ENCODE data around the gene CTU1.

CTU1 gene

DNA sequence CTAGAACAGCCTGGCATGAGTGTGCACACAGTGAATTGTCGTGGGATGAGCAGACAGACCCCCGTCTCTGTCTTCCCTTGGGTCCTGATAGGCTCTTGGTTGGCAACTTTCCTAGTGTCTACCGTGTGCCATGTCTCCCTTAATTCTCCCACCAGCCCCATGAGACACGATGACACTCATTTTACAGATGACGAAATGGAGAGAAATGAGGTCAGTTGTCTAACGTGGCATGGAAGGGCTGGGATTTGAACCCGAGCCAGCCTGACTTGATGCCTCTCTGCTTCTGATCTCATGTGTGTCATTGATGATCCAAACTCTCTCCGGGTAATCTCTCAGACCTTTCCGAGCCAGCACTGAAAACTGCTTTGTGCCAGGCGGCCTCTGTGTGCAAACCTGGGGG lies 17.1 kb downstream of the CTU1 start:
- Histone ChIP-seq H3K36me3 (ENCODE audit: insufficient read depth, low read length) (no peaks in the 10 kb centered on the region), H3K9me3 (replicated peaks; ENCODE audit: low read length) (no peaks in the 10 kb centered on the region), H3K4me2 (ENCODE audit: low read length) (no peak overlapping the region), H3K4me1 (ENCODE audit: control insufficient read depth, insufficient read depth, low read length) (no peaks in the 10 kb centered on the region), H3K9ac (ENCODE audit: low read depth, low read length) (no peak overlapping the region), H3K4me3 (ENCODE audit: low read length) (no peak overlapping the region), H3K27me3 (ENCODE audit: control insufficient read depth, insufficient read depth, low read length) (no peaks in the 10 kb centered on the region)

DNA sequence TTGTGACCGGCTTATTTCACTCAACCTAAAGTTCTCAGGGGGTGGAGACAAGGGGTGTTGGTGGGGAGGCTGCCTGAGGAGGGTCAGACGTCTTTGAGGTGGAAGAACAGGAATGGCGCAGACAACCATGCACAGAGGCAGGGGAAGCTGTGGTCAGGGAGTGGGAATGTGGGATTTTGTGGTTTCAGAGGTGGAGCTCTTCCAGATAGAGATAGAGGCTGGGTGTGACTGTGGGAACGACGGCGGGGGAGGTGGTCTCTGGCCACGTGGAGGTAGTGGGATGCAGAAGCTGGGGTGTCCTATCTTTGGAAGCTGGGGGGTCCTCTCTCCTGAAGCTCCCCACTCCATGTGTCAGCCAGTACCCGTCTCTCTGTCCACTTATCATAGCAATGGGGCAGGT lies 17.7 kb downstream of the CTU1 start:
- H3K4me3 ChIP-seq (ENCODE audit: low read length): no peak overlapping the region
- no peaks in the 10 kb centered on the region for H3K9me3 ChIP-seq (replicated peaks; ENCODE audit: low read length)
- H3K4me2 ChIP-seq (ENCODE audit: low read length): no peak overlapping the region
- no peaks in the 10 kb centered on the region for H3K4me1 ChIP-seq (ENCODE audit: control insufficient read depth, insufficient read depth, low read length)
- H3K9ac ChIP-seq (ENCODE audit: low read depth, low read length): no peak overlapping the region
- H3K36me3 ChIP-seq (ENCODE audit: insufficient read depth, low read length): no peaks in the 10 kb centered on the region
- H3K27me3 ChIP-seq (ENCODE audit: control insufficient read depth, insufficient read depth, low read length): no peaks in the 10 kb centered on the region

DNA sequence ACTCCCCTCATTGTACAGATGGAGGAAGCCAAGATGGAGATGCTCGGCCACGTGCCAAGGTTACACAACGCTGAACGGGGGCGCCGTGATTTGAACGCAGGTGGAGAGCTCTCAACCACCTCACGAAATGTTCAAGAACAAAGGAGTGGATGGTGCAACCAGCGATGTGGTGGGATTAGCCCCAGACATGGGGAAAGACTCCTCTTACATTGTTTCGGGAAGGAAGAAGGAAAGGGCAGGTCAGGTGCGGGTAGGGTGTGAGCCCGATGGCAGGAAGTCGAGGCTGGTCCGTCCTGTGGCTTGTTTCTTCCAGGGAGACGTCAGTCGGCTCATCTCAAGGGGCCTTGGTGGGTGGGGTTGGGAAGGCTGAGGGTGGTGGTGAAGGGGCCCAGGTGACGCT lies 18.4 kb downstream of the CTU1 start:
- H3K9ac ChIP-seq (ENCODE audit: low read depth, low read length): no peak overlapping the region
- H3K4me1 ChIP-seq (ENCODE audit: control insufficient read depth, insufficient read depth, low read length): no peaks in the 10 kb centered on the region
- no peak overlapping the region for H3K4me3 ChIP-seq (ENCODE audit: low read length)
- no peaks in the 10 kb centered on the region for H3K9me3 ChIP-seq (replicated peaks; ENCODE audit: low read length)
- no peaks in the 10 kb centered on the region for H3K27me3 ChIP-seq (ENCODE audit: control insufficient read depth, insufficient read depth, low read length)
- H3K36me3 ChIP-seq (ENCODE audit: insufficient read depth, low read length): no peaks in the 10 kb centered on the region
- no peak overlapping the region for H3K4me2 ChIP-seq (ENCODE audit: low read length)

DNA sequence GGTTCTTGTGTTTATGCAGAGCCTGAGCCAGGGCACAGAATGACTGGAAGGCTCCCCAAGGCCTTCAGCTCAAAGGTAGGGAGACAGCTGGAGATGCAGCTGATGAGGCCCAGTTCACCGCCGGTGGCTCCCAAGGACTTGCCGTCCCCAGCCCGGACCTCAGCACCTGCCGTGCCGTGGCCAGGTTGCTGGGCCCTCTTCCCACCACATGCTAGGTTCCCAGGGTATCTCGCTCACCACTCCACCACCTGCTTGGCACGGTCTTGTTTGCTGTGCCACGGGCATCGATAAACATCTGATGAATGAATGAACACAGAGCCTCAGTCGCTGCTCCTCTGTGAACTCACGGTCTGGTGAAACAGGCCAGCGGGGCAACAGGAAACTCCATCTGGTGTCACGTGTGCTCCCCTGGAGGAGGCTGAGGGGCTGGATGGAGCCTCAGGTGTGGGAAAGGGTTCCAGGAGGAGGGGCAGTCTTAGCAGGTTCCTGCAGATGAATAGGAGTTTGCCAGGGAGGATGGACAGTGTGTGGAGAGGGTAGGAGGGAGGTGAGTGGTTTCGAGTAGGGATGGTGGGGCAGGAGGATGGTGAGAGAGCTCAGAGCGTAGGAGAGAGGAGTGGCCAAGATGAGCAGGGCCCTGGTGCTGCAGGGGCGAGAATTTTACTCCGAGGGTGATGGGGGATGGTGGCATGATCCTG lies 21.9 kb downstream of the CTU1 start:
- Histone ChIP-seq H3K4me3 (ENCODE audit: low read length) (no peak overlapping the region), H3K4me1 (ENCODE audit: control insufficient read depth, insufficient read depth, low read length) (no peaks in the 10 kb centered on the region), H3K36me3 (ENCODE audit: insufficient read depth, low read length) (no peaks in the 10 kb centered on the region), H3K9me3 (replicated peaks; ENCODE audit: low read length) (no peaks in the 10 kb centered on the region), H3K9ac (ENCODE audit: low read depth, low read length) (no peak overlapping the region), H3K27me3 (ENCODE audit: control insufficient read depth, insufficient read depth, low read length) (no peaks in the 10 kb centered on the region), H3K4me2 (ENCODE audit: low read length) (no peak overlapping the region)

DNA sequence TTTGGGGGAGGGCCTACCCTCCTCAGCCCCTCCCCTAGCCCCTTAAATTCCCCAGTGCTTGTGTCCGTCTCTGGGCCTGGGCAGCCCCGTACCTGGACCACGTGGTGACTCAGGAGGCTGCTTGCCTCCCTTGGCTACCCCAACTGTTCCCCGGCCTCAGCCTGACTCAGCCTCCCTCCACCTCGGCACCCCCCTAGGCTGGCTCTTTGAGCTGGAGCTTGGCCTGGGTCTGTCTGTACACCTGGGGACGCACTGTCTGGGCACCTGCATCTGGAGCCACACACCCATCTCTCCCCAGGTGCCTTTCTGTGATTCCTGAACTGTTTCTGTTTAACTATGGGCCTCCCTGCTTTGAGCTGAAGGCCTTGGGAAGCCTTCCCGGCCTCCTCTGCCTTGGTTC lies 23.7 kb downstream of the CTU1 start:
- Histone ChIP-seq H3K9me3 (replicated peaks; ENCODE audit: low read length) (no peaks in the 10 kb centered on the region), H3K4me3 (ENCODE audit: low read length) (no peak overlapping the region), H3K4me1 (ENCODE audit: control insufficient read depth, insufficient read depth, low read length) (no peaks in the 10 kb centered on the region), H3K36me3 (ENCODE audit: insufficient read depth, low read length) (no peaks in the 10 kb centered on the region), H3K9ac (ENCODE audit: low read depth, low read length) (no peak overlapping the region), H3K4me2 (ENCODE audit: low read length) (no peak overlapping the region), H3K27me3 (ENCODE audit: control insufficient read depth, insufficient read depth, low read length) (no peaks in the 10 kb centered on the region)

DNA sequence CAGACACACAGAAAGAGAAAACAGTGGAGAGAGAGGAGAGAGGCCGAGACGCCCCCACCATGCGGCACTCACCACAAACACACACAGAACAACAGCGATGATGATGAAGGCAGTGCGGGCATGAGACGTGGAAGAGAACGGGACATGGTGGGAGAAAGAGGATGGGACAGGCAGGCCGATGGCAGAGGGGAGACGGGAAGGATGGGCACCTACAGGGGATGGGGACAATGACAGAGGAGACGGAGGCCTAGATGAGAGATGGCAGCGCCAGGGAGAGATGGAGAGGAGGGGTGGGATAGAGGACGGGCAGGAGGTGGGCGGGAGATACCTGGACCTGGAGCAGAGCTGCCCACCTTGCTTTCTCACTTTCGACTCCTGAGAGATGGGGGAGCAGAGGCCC lies 24.4 kb downstream of the CTU1 start:
- Histone ChIP-seq H3K9me3 (replicated peaks; ENCODE audit: low read length) (no peaks in the 10 kb centered on the region), H3K4me2 (ENCODE audit: low read length) (no peak overlapping the region), H3K27me3 (ENCODE audit: control insufficient read depth, insufficient read depth, low read length) (no peaks in the 10 kb centered on the region), H3K4me3 (ENCODE audit: low read length) (no peak overlapping the region), H3K4me1 (ENCODE audit: control insufficient read depth, insufficient read depth, low read length) (no peaks in the 10 kb centered on the region), H3K9ac (ENCODE audit: low read depth, low read length) (no peak overlapping the region), H3K36me3 (ENCODE audit: insufficient read depth, low read length) (no peaks in the 10 kb centered on the region)

DNA sequence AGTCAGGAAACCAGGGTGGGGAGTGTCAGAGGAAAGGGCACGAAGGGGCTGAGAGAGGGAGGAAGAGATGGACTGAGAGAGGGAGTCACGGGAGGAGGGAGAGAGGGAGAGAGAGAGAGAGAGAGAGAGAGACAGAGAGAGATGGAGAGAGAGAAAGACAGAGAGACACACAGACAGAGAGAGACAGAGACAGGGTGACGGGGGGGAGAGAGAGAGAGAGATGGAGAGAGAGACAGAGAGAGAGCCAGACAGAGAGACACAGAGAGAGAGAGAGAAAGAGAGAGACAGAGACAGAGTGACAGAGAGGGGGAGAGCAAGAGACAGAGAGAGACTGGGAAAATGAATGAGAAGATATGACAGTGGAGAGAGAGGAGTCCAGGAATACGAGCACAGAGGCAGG lies 25.0 kb downstream of the CTU1 start:
- no peaks in the 10 kb centered on the region for H3K27me3 ChIP-seq (ENCODE audit: control insufficient read depth, insufficient read depth, low read length)
- no peak overlapping the region for H3K9ac ChIP-seq (ENCODE audit: low read depth, low read length)
- H3K4me3 ChIP-seq (ENCODE audit: low read length): no peak overlapping the region
- H3K4me1 ChIP-seq (ENCODE audit: control insufficient read depth, insufficient read depth, low read length): no peaks in the 10 kb centered on the region
- H3K36me3 ChIP-seq (ENCODE audit: insufficient read depth, low read length): no peaks in the 10 kb centered on the region
- no peaks in the 10 kb centered on the region for H3K9me3 ChIP-seq (replicated peaks; ENCODE audit: low read length)
- H3K4me2 ChIP-seq (ENCODE audit: low read length): no peak overlapping the region

DNA sequence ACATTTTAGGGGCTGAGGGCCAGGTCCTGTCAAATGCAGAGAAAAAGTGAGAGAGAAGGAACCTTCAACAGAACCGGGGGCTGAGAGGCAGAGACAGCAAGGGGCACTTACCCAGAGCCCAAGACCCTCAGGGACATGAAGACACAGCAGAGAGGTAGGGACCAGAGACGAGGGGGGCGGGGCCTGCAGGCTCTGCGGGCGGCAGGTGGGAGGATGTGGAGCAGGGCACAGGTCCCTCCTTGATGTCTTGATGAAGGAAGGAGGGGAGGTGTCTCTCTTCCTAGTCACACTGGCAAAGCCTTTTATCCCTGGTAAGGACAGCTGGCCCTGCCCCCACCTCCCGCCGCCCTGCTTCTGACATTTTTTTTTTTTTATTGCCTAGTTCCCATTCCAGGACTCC lies 25.6 kb downstream of the CTU1 start, which contains the start of gene KLK14:
KLK14 (minus strand) TSS at position 277 of the 400 bp plus-strand sequence; CDS start at position 4, 273 bp downstream.
- no peaks in the 10 kb centered on the region for H3K27me3 ChIP-seq (ENCODE audit: control insufficient read depth, insufficient read depth, low read length)
- no peaks in the 10 kb centered on the region for H3K9me3 ChIP-seq (replicated peaks; ENCODE audit: low read length)
- H3K36me3 ChIP-seq (ENCODE audit: insufficient read depth, low read length): no peaks in the 10 kb centered on the region

DNA sequence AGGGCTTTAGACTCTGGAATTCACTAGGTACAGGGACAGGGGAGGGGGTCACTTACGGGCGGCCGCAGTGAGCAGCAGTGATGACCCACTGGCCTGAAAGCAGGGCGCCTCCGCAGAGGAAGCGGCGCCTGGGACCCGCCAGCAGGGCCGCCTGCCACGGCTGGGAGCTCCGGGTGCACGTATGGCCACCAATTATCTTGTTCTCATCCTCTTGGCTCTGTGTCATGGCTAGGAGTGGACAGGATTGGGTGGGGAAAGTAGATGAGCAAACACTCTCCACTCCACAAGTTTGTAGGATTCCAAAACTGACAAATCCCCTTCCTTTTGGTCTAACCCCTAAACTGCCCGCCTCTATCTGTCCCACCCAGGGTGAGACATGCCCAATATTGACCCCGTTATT lies 26.7 kb downstream of the CTU1 start:
- no peaks in the 10 kb centered on the region for H3K36me3 ChIP-seq (ENCODE audit: insufficient read depth, low read length)
- H3K4me3 ChIP-seq (ENCODE audit: low read length): no peak overlapping the region
- no peak overlapping the region for H3K4me2 ChIP-seq (ENCODE audit: low read length)
- no peaks in the 10 kb centered on the region for H3K4me1 ChIP-seq (ENCODE audit: control insufficient read depth, insufficient read depth, low read length)
- no peak overlapping the region for H3K9ac ChIP-seq (ENCODE audit: low read depth, low read length)
- H3K27me3 ChIP-seq (ENCODE audit: control insufficient read depth, insufficient read depth, low read length): no peaks in the 10 kb centered on the region
- H3K9me3 ChIP-seq (replicated peaks; ENCODE audit: low read length): no peaks in the 10 kb centered on the region

More for the DNA sequence above, 25.6 kb downstream of the CTU1 start, which contains the start of gene KLK14:
- Histone ChIP-seq H3K4me1 (ENCODE audit: control insufficient read depth, insufficient read depth, low read length) (no peaks in the 10 kb centered on the region), H3K4me2 (ENCODE audit: low read length) (no peak within 1 kb of the TSS), H3K9ac (ENCODE audit: low read depth, low read length) (no peak within 1 kb of the TSS), H3K4me3 (ENCODE audit: low read length) (no peak within 1 kb of the TSS)

DNA sequence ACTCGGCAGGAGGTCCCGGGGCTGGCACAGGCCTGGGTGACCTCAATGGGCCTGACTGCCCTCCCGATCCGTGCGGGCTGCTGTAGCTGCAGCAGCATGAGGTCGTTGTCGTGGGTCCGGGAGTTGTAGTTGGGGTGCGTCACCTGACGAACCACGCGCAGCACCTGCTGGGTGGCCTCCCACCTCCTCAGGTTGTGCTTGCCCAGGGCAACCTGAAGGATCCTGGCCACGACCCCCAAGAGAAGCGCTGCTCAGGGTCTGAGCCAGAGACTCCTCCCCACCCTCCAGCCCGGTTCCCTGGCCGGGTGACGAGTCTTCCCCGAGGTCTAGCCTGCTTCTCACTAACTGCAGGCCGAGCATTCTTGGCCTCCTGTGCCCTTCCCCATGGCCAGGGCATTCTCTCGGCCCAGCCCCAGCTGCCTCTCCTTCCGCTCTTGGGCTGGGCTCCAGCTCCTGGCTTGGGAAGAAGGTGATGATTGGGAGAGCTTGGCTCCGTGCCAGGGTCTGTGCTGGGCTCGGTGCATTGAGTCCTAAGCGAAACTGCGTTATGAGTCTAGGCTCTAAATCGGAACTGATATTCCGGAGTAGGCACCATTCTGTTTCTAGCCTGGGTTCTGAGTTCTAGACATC lies 28.6 kb downstream of the CTU1 start:
- H3K4me1 ChIP-seq (ENCODE audit: control insufficient read depth, insufficient read depth, low read length): no peaks in the 10 kb centered on the region
- no peaks in the 10 kb centered on the region for H3K36me3 ChIP-seq (ENCODE audit: insufficient read depth, low read length)
- H3K9me3 ChIP-seq (replicated peaks; ENCODE audit: low read length): no peaks in the 10 kb centered on the region
- H3K4me2 ChIP-seq (ENCODE audit: low read length): no peak overlapping the region
- H3K4me3 ChIP-seq (ENCODE audit: low read length): no peak overlapping the region
- H3K9ac ChIP-seq (ENCODE audit: low read depth, low read length): no peak overlapping the region
- no peaks in the 10 kb centered on the region for H3K27me3 ChIP-seq (ENCODE audit: control insufficient read depth, insufficient read depth, low read length)

DNA sequence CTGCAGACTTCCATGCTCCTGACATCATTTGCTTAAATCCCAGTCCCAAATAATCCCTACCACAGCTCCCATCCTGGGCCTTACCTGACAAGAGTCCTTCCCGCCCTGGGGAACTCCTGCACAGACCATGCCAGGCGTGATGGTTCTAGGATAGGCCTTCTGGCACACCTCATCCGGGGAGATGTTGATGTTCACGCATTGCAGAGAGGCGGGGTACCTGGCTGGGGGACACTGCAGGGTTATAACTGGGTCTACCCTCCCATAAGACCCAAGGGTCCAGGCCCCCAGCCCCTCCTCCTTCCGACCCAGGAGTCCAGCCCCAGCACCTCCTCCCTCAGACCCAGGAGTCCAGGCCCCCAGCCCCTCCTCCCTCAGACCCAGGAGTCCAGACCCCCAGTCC lies 29.5 kb downstream of the CTU1 start:
- Histone ChIP-seq H3K27me3 (ENCODE audit: control insufficient read depth, insufficient read depth, low read length) (no peaks in the 10 kb centered on the region), H3K4me1 (ENCODE audit: control insufficient read depth, insufficient read depth, low read length) (no peaks in the 10 kb centered on the region), H3K9ac (ENCODE audit: low read depth, low read length) (no peak overlapping the region), H3K4me3 (ENCODE audit: low read length) (no peak overlapping the region), H3K36me3 (ENCODE audit: insufficient read depth, low read length) (no peaks in the 10 kb centered on the region), H3K4me2 (ENCODE audit: low read length) (no peak overlapping the region), H3K9me3 (replicated peaks; ENCODE audit: low read length) (no peaks in the 10 kb centered on the region)

DNA sequence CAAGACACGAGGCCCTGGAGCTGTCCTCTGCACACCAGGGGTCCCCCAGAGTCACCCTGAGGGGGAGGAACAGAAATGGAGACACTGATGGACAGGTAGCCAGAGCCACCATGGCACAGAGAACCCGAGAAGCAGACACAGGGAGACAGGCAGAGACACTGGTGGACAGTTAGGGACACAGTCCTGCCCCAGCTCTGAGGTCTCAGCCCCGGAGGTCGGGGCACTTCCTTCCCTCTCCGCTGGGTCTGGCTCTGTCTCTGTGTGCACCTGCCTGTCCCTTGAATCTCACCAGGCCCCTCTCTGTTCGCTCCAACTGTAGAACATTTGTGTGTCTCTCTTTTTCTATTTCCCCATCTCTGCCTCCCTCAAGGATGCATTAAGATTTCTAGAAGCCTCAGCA lies 30.1 kb downstream of the CTU1 start:
- Histone ChIP-seq H3K27me3 (ENCODE audit: control insufficient read depth, insufficient read depth, low read length) (no peaks in the 10 kb centered on the region), H3K4me2 (ENCODE audit: low read length) (no peak overlapping the region), H3K36me3 (ENCODE audit: insufficient read depth, low read length) (no peaks in the 10 kb centered on the region), H3K9me3 (replicated peaks; ENCODE audit: low read length) (no peaks in the 10 kb centered on the region), H3K4me3 (ENCODE audit: low read length) (no peak overlapping the region), H3K9ac (ENCODE audit: low read depth, low read length) (no peak overlapping the region), H3K4me1 (ENCODE audit: control insufficient read depth, insufficient read depth, low read length) (no peaks in the 10 kb centered on the region)

Measured in skeletal muscle satellite cell (primary cell).